Upper lobe of right lung (tissue), 1 donor: Measurements from ENCODE around the gene CLBA1. TPM values are rescaled to one million over a fixed set of nuclear protein-coding genes. Genes with fewer than 3 reads are reported as not detected.

Source experiments
- ATAC-seq: fragments of 200-7000 bp; cut with Tn5 transposase; one replicate; pipeline ENCODE4 v1.9.1; 2020; ENCODE audit warnings: mild to moderate bottlenecking, moderate library complexity
- DNase-seq: peaks from one replicate; pipeline ENCODE4 v3.0.0-alpha.2; 2020
- H3K27ac ChIP-seq: fragments of 200-600 bp; one replicate; pipeline ENCODE4 v1.8.0; 2022
- H3K27me3 ChIP-seq: fragments of 200-600 bp; one replicate; pipeline ENCODE4 v1.8.0; 2022; ENCODE audit warnings: mild to moderate bottlenecking
- H3K36me3 ChIP-seq: fragments of 200-600 bp; one replicate; pipeline ENCODE4 v1.8.0; 2022
- H3K4me1 ChIP-seq: fragments of 200-600 bp; one replicate; pipeline ENCODE4 v1.8.0; 2022
- H3K4me3 ChIP-seq: fragments of 200-600 bp; one replicate; pipeline ENCODE4 v1.8.0; 2022; ENCODE audit warnings: mild to moderate bottlenecking
- H3K9me3 ChIP-seq: fragments of 200-600 bp; one replicate; pipeline ENCODE4 v1.8.0; 2022
- CTCF ChIP-seq: fragments of 200-600 bp; IDR thresholded peaks from one replicate; pipeline ENCODE4 v1.8.0; 2022; ENCODE audit warnings: antibody characterized with exemption
- intact Hi-C: fragments of 100-400 bp; cut with DNase I; formaldehyde crosslinking; loops from one replicate; pipeline ENCODE4 v1.11.0; 2022
- total RNA-seq: library from RNA; stranded (reverse); fragmentation: NEBNext Ultra II Directional; extraction: Animal tissue kit (Norgen Biotek cat#: 25700); gene quantifications from one replicate; pipeline ENCODE4 v1.2.1, GENCODE V29; 2021
- donor health status: DM: no; HTN: yes; CAD: no; lungs with severe emphysema.

CLBA1 gene
- total RNA-seq, 1 donor from 2014 or later: 6.9 TPM

GRCh38 chr14:104938436-104938835, 47.2 kb upstream of the CLBA1 start:
- H3K4me1 ChIP-seq: no peaks in the 10 kb centered on the region
- H3K27me3 ChIP-seq: no peaks in the 10 kb centered on the region
- TF ChIP-seq CTCF: no peak
- H3K4me3 ChIP-seq: no peak overlapping the region
- H3K9me3 ChIP-seq: no peaks in the 10 kb centered on the region
- H3K36me3 ChIP-seq: no peaks in the 10 kb centered on the region
- H3K27ac ChIP-seq: no peak overlapping the region
- DNase-seq: no peak
- no peak for ATAC-seq
- intact Hi-C loops: no loop called here

- H3K9me3 ChIP-seq: no peaks in the 10 kb centered on the region
- no peak overlapping the region for H3K4me3 ChIP-seq
- DNase-seq: no peak
- ATAC-seq: no peak
- no peak for TF ChIP-seq CTCF
- H3K4me1 ChIP-seq: no peaks in the 10 kb centered on the region
- intact Hi-C loops: no loop called here
- no peaks in the 10 kb centered on the region for H3K36me3 ChIP-seq
- no peaks in the 10 kb centered on the region for H3K27me3 ChIP-seq
- H3K27ac ChIP-seq: no peak overlapping the region
These were observed 46.6 kb upstream of the CLBA1 start for GRCh38 chr14:104938960-104939359.

- Histone ChIP-seq H3K27ac (no peak overlapping the region), H3K4me3 (no peak overlapping the region), H3K4me1 (no peaks in the 10 kb centered on the region), H3K27me3 (no peaks in the 10 kb centered on the region), H3K9me3 (no peaks in the 10 kb centered on the region), H3K36me3 (no peaks in the 10 kb centered on the region)
- intact Hi-C loops: no loop called here
- no peak for TF ChIP-seq CTCF
- peak; percentile 37 for ATAC-seq
- DNase-seq: peak; percentile 59
These were observed 45.8 kb upstream of the CLBA1 start for GRCh38 chr14:104939666-104940410.

GRCh38 chr14:104940526-104941150, 45.0 kb upstream of the CLBA1 start:
- ATAC-seq (no peak), DNase-seq (peak; percentile 11)
- intact Hi-C loops: no loop called here
- TF ChIP-seq CTCF: no peak
- H3K4me1 ChIP-seq: no peaks in the 10 kb centered on the region
- H3K4me3 ChIP-seq: no peak overlapping the region
- H3K36me3 ChIP-seq: no peaks in the 10 kb centered on the region
- no peaks in the 10 kb centered on the region for H3K27me3 ChIP-seq
- no peaks in the 10 kb centered on the region for H3K9me3 ChIP-seq
- H3K27ac ChIP-seq: no peak overlapping the region

- Histone ChIP-seq H3K4me1 (no peaks in the 10 kb centered on the region), H3K36me3 (no peaks in the 10 kb centered on the region), H3K9me3 (no peaks in the 10 kb centered on the region), H3K27ac (no peak overlapping the region), H3K4me3 (no peak overlapping the region), H3K27me3 (no peaks in the 10 kb centered on the region)
- no peak for TF ChIP-seq CTCF
- peak; percentile 33 for DNase-seq
- intact Hi-C loops: no loop called here
- no peak for ATAC-seq
These were observed 43.9 kb upstream of the CLBA1 start for GRCh38 chr14:104941508-104942365.
